OCI-LY3 (cell line): ENCODE data around the gene RGS6.

ENCODE experiments used
- H2AFZ ChIP-seq: fragments of 200-600, 300-600 bp; shearing (Covaris generic); 2 replicates; pipeline ENCODE4 v1.6.0; 2014; ENCODE audit warnings: antibody characterized with exemption, low read depth, low read length
- H3K27ac ChIP-seq: fragments of 200-600, 300-600 bp; sonication (generic); 2 replicates; pipeline ENCODE4 v1.5.1; 2014; ENCODE audit warnings: mild to moderate bottlenecking, low read length, moderate library complexity, mixed read lengths
- H3K27me3 ChIP-seq: fragments of 200-600, 300-600 bp; sonication (generic); 2 replicates; pipeline ENCODE4 v1.6.1; 2014; ENCODE audit warnings: low read depth, low read length, mixed read lengths
- H3K36me3 ChIP-seq: fragments of 200-600, 300-600 bp; sonication (generic); replicated peaks from 2 replicates; pipeline ENCODE3; 2014; ENCODE audit warnings: low read depth, low read length, mixed read lengths
- H3K4me1 ChIP-seq: fragments of 300-600, 200-600 bp; sonication (generic); 2 replicates; pipeline ENCODE4 v1.6.1; 2014; ENCODE audit warnings: low read length, mixed read lengths
- H3K4me2 ChIP-seq: fragments of 200-600, 300-600 bp; sonication (generic); 2 replicates; pipeline ENCODE4 v1.6.1; 2014; ENCODE audit warnings: low read length, mixed read lengths
- H3K4me3 ChIP-seq: fragments of 300-600, 200-600 bp; sonication (generic); 2 replicates; pipeline ENCODE4 v1.5.1; 2014; ENCODE audit warnings: antibody characterized with exemption, mild to moderate bottlenecking, low read length, moderate library complexity
- H3K79me2 ChIP-seq: fragments of 300-600, 200-600 bp; shearing (Covaris generic); 2 replicates; pipeline ENCODE4 v1.6.1; 2014; ENCODE audit warnings: mild to moderate bottlenecking, low read length, mixed read lengths
- H3K9ac ChIP-seq: fragments of 300-600, 200-600 bp; shearing (Covaris generic); 2 replicates; pipeline ENCODE4 v1.6.0; 2014; ENCODE audit warnings: mild to moderate bottlenecking, low read length, moderate library complexity
- H3K9me3 ChIP-seq: fragments of 200-600, 300-600 bp; shearing (Covaris generic); 2 replicates; pipeline ENCODE4 v1.6.1; 2014; ENCODE audit warnings: low read length, mixed read lengths; ENCODE audit not compliant: insufficient read depth
- H4K20me1 ChIP-seq: fragments of 200-600, 300-600 bp; sonication (generic); 2 replicates; pipeline ENCODE4 v1.6.1; 2016; ENCODE audit warnings: low read length, mixed read lengths; ENCODE audit not compliant: insufficient read depth
- EZH2phosphoT487 ChIP-seq: fragments of 200-600 bp; shearing (Covaris generic); IDR thresholded peaks from 2 replicates; pipeline ENCODE4 v1.6.1; 2018; ENCODE audit warnings: antibody characterized with exemption, mixed run types, low read depth
- TF ChIP-seq, protein P1 (sequence below): fragments of 200-600, 300-600 bp; sonication (generic); IDR thresholded peaks from 2 replicates; pipeline ENCODE4 v1.5.1; 2014; ENCODE audit warnings: antibody characterized with exemption, low read length, low read depth

Gene RGS6

DNA sequence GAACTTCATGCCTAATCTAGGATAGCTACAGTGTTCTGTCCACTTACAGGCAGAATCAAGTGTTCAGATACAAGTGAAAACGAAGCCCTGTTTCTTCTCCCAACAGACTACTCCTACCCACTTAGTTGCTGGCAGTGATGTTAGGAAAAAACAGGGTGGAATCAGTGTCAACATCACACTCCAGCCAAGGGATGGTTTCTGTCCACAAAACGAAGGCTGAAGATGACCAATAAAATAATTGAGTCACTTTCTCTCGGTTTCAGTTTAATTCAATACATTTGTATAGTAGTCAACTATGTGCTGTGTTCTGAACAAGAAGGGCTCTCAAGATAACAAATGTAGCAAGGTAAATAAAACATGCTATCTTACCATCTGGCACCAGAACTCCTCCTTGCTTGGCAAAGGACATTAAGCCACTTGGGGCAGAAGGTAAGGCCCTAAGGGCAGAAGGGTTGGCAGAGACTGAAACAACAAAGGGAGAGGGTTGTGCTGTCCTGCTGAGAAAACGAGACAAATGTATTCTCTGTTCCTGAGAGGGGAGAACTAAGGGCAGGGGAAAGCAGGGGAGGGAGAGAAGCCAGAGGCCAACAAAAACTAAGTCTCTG is 568.1 kb downstream of the RGS6 start:
- no peaks in the 10 kb centered on the region for H3K9me3 ChIP-seq
- no peak overlapping the region for H3K4me3 ChIP-seq
- H3K79me2 ChIP-seq = no peaks in the 10 kb centered on the region
- H3K9ac ChIP-seq = no peak overlapping the region
- peaks cover 54% of the 10 kb centered on the region for H3K27me3 ChIP-seq
- H2AFZ ChIP-seq = no peak overlapping the region
- H4K20me1 ChIP-seq = no peaks in the 10 kb centered on the region
- H3K4me2 ChIP-seq = no peak overlapping the region
- TF ChIP-seq EZH2phosphoT487 = no peak
- TF ChIP-seq, protein P1, sequence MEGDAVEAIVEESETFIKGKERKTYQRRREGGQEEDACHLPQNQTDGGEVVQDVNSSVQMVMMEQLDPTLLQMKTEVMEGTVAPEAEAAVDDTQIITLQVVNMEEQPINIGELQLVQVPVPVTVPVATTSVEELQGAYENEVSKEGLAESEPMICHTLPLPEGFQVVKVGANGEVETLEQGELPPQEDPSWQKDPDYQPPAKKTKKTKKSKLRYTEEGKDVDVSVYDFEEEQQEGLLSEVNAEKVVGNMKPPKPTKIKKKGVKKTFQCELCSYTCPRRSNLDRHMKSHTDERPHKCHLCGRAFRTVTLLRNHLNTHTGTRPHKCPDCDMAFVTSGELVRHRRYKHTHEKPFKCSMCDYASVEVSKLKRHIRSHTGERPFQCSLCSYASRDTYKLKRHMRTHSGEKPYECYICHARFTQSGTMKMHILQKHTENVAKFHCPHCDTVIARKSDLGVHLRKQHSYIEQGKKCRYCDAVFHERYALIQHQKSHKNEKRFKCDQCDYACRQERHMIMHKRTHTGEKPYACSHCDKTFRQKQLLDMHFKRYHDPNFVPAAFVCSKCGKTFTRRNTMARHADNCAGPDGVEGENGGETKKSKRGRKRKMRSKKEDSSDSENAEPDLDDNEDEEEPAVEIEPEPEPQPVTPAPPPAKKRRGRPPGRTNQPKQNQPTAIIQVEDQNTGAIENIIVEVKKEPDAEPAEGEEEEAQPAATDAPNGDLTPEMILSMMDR = no peak
- H3K27ac ChIP-seq = no peak overlapping the region
- no peaks in the 10 kb centered on the region for H3K4me1 ChIP-seq
- H3K36me3 ChIP-seq = no peaks in the 10 kb centered on the region

DNA sequence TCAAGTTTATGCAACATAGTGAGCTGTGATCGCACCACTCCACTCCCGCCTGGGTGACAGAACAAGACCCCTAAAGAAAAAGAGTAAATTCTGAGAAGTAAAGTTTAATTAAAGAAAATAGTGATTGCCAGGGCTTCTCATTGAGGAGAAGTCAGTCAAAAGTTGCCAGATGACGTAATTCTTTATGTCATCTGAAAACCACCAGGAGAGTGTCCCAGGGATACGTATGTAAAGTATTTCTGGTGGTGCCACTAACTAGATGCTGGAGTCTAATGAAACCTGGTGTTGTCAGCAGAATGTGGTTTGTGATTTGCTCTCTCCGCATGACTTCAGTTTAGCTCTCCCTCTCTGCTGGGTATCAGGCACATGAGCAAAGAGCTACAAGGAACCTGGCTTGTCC is 569.2 kb downstream of the RGS6 start:
- H2AFZ ChIP-seq = no peak overlapping the region
- peaks cover 58% of the 10 kb centered on the region for H3K27me3 ChIP-seq
- no peaks in the 10 kb centered on the region for H3K9me3 ChIP-seq
- TF ChIP-seq, protein P1 = no peak
- no peak for TF ChIP-seq EZH2phosphoT487
- H3K79me2 ChIP-seq = no peaks in the 10 kb centered on the region
- no peak overlapping the region for H3K4me3 ChIP-seq
- no peak overlapping the region for H3K4me2 ChIP-seq
- no peak overlapping the region for H3K9ac ChIP-seq
- no peaks in the 10 kb centered on the region for H4K20me1 ChIP-seq
- no peaks in the 10 kb centered on the region for H3K36me3 ChIP-seq
- no peak overlapping the region for H3K27ac ChIP-seq
- no peaks in the 10 kb centered on the region for H3K4me1 ChIP-seq

DNA sequence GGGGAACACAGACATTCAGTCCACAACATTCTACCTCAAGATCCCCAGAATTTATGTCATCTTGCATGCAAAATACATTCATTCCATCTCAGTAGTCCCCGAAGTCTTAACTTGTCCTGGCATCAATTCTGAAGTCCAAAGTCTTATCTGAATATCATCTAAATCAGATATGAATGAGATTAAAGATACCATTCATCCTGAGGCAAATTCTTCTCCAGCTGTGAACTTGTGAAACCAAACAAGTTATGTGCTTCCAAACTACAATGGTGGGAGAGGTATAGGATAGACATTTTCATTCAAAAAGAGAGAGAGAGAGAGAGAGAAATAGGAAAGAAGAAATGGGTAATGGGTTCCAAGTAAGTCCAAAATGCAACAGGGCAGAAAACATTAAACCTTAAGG is 571.0 kb downstream of the RGS6 start:
- Histone ChIP-seq H3K36me3 (no peaks in the 10 kb centered on the region), H3K9ac (no peak overlapping the region), H3K9me3 (no peaks in the 10 kb centered on the region), H3K27ac (no peak overlapping the region), H4K20me1 (no peaks in the 10 kb centered on the region), H3K4me2 (no peak overlapping the region), H3K27me3 (peaks cover 57% of the 10 kb centered on the region), H2AFZ (no peak overlapping the region), H3K79me2 (no peaks in the 10 kb centered on the region), H3K4me3 (no peak overlapping the region), H3K4me1 (no peaks in the 10 kb centered on the region)
- TF ChIP-seq, protein P1 = no peak
- TF ChIP-seq EZH2phosphoT487 = no peak

DNA sequence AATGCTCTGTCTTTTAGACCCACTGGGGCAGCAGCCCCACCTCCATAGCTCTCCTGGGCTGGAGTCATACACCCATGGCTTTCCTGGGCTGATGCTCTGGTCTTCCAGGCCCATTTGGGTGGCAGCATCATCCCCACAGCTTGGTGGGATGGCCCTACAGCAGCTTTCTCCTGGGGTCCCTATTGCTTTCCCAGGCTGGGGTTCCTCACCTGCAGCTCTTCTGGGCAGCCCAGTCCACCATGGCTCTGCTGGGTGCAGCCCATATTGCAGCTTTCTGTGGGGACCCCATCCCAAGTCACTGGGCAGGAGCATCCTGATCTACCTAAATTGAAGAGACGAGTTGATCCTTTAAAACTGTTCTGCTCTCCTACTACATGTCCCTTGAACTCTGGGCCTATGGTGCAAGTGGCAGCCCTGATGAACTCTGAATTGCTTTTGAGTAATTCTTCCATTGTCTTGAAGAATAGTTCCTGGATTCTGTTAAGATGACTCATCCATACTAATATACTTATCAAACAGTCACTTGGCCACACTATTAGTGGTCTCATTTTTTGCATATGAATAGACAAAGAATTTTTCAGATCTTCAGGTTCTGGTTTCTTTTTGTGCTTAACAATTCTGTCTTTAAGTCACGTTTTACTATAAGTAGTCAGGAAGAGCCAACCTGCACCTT is 571.6 kb downstream of the RGS6 start:
- no peaks in the 10 kb centered on the region for H3K79me2 ChIP-seq
- H3K27ac ChIP-seq = no peak overlapping the region
- H3K4me1 ChIP-seq = no peaks in the 10 kb centered on the region
- H4K20me1 ChIP-seq = no peaks in the 10 kb centered on the region
- no peaks in the 10 kb centered on the region for H3K36me3 ChIP-seq
- no peak overlapping the region for H3K9ac ChIP-seq
- peaks cover 51% of the 10 kb centered on the region for H3K27me3 ChIP-seq
- no peak overlapping the region for H2AFZ ChIP-seq
- H3K4me3 ChIP-seq = no peak overlapping the region
- H3K4me2 ChIP-seq = no peak overlapping the region
- no peaks in the 10 kb centered on the region for H3K9me3 ChIP-seq
- no peak for TF ChIP-seq EZH2phosphoT487
- TF ChIP-seq, protein P1 = no peak
